Breast epithelium (tissue), 4 donors: Measurements from ENCODE around the gene CLDN1. TPM values are rescaled to one million over a fixed set of nuclear protein-coding genes. Genes with fewer than 3 reads are reported as not detected.
A peak's percentile ranks its signal among the peaks of the same experiment; 100 is the strongest.

Experiments
- DNase-seq, 2 donors: peaks; one replicate each; pipeline ENCODE4 v3.0.0-alpha.2; 2019; ENCODE audit warnings: low spot score in 2 of 2
- H3K27ac ChIP-seq, 2 donors: fragments of 200-600 bp; sonication (generic) in 1 of 2; one replicate each; pipeline ENCODE4 v1.5.1; 2016 to 2019; ENCODE audit warnings: mild to moderate bottlenecking in 1 of 2
- H3K27me3 ChIP-seq, 2 donors: fragments of 200-600 bp; sonication (generic) in 1 of 2; one replicate each; pipeline versions ENCODE4 v1.5.1 to v1.6.0; 2017 to 2019; ENCODE audit warnings: control low read depth in 1 of 2, mild to moderate bottlenecking in 1 of 2
- H3K36me3 ChIP-seq: fragments of 200-600 bp; one replicate; pipeline ENCODE4 v1.5.1; 2019
- H3K4me1 ChIP-seq, 2 donors: fragments of 200-600 bp; sonication (generic); one replicate each; pipeline ENCODE4 v1.5.1; 2016 to 2019; ENCODE audit warnings: control low read depth in 1 of 2
- H3K4me3 ChIP-seq, 3 donors: fragments of 200-600 bp; sonication (generic); 1 replicate in 2 of 3; 2 replicates in 1 of 3; pipeline ENCODE4 v1.5.1; 2016 to 2019; ENCODE audit warnings: mild to moderate bottlenecking in 3 of 3, moderate library complexity in 2 of 3
- H3K9me3 ChIP-seq, 2 donors: fragments of 200-600 bp; sonication (generic) in 1 of 2; one replicate each; pipeline ENCODE4 v1.5.1; 2016 to 2019; ENCODE audit warnings: control low read depth in 1 of 2
- POLR2A ChIP-seq: fragments of 450-650 bp; IDR thresholded peaks from one replicate; pipeline ENCODE4 v1.6.1; 2016; ENCODE audit warnings: antibody characterized with exemption, mild to moderate bottlenecking, moderate library complexity
- POLR2AphosphoS5 ChIP-seq, 3 donors: sonication (generic); formaldehyde crosslinking; IDR thresholded peaks; one replicate each; pipeline ENCODE4 v1.6.1; 2017; ENCODE audit warnings: antibody characterized with exemption in 3 of 3
- intact Hi-C: fragments of 100-400 bp; cut with DNase I; formaldehyde crosslinking; loops from one replicate; pipeline ENCODE4 v1.15.1; 2023; ENCODE audit warnings: low total_unique reads
- total RNA-seq, 3 donors: library from RNA; depleted of rRNA; stranded (reverse); fragments of >200 nt; gene quantifications; one replicate each; pipeline ENCODE4 v1.1.0, GENCODE V29; 2016
- TF ChIP-seq, protein P1 (sequence below), 3 donors: fragments of 450-650 bp; IDR thresholded peaks; one replicate each; pipeline ENCODE4 v1.5.1; 2016 to 2017; ENCODE audit warnings: antibody characterized with exemption in 3 of 3, mild to moderate bottlenecking in 3 of 3, moderate library complexity in 3 of 3

CLDN1 gene
- total RNA-seq, 3 donors from 2014 or later = 0.80 to 51.8 (median 2.9) TPM

DNA sequence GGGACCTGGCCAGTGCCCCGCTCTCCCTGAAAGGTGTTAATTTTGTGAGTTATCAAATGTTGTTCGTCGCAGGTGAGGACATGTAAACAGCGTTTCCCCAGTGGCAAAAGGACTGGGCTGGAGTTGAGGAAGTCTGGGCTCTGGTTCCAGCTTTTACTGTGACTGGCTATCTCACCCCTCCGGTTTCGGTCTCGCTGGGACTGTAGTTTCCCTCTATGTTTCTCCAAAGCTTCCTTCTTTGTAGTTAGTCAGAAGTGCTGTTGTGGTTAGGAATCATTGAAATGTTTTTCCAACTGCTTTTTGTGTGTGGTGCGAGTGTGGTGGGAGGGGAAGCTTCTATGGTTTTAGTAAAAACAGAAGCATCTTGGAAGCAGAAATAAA is 990 bp upstream of the CLDN1 start:
- Histone ChIP-seq H3K9me3 (no peaks in the 10 kb centered on the region), H3K4me1 (no peaks in the 10 kb centered on the region), H3K27ac (peak overlapping the region; percentile 21 to 71), H3K36me3 (no peaks in the 10 kb centered on the region), H3K4me3 (peak overlapping the region in 2 of 3 donors; percentile 58 to 68), H3K27me3 (no peaks in the 10 kb centered on the region)
- intact Hi-C loops = no loop called here
- no peak for TF ChIP-seq POLR2AphosphoS5 (IDR thresholded peaks at IDR 0.05)
- TF ChIP-seq POLR2A = no peak
- TF ChIP-seq, protein P1, sequence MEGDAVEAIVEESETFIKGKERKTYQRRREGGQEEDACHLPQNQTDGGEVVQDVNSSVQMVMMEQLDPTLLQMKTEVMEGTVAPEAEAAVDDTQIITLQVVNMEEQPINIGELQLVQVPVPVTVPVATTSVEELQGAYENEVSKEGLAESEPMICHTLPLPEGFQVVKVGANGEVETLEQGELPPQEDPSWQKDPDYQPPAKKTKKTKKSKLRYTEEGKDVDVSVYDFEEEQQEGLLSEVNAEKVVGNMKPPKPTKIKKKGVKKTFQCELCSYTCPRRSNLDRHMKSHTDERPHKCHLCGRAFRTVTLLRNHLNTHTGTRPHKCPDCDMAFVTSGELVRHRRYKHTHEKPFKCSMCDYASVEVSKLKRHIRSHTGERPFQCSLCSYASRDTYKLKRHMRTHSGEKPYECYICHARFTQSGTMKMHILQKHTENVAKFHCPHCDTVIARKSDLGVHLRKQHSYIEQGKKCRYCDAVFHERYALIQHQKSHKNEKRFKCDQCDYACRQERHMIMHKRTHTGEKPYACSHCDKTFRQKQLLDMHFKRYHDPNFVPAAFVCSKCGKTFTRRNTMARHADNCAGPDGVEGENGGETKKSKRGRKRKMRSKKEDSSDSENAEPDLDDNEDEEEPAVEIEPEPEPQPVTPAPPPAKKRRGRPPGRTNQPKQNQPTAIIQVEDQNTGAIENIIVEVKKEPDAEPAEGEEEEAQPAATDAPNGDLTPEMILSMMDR (IDR thresholded peaks at IDR 0.05) = no peak
- no peak for DNase-seq

DNA sequence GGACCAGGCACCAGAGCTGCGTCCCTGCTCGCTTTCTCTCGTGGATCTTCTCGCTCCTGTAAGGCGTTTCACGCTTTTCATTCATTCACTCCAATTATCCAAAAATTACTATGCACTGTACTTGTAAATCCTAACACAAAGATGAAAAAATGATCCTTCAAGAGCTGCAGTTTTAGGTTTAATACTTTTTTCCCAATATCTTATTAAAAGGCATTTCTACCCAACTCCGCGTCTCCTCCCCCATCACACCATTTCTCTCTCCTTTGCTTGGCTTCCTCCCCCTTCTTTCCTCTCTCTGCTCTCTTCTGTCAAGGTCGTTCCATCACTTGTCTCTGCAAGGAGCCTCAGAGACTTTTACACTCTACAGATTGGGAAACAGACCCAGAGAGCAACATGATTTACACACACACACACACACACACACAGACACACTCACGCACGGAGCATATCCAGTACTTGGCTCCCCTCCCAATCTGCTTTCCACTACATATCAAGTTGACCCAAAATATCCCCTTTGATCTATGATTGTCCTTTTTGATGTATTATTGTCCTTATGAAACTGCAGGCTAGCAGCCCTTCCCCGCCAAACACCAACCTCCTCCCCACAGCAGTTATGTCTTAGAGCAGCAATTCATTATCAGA is 479 bp upstream of the CLDN1 start:
- intact Hi-C loops = no loop called here
- Histone ChIP-seq H3K4me1 (no peaks in the 10 kb centered on the region), H3K27me3 (no peaks in the 10 kb centered on the region), H3K36me3 (no peaks in the 10 kb centered on the region), H3K27ac (peak overlapping the region; percentile 21 to 71), H3K9me3 (no peaks in the 10 kb centered on the region), H3K4me3 (peak overlapping the region; percentile 34 to 68 (median 58))
- DNase-seq = no peak
- no peak for TF ChIP-seq POLR2AphosphoS5 (IDR thresholded peaks at IDR 0.05)
- TF ChIP-seq POLR2A = no peak
- TF ChIP-seq, protein P1 (IDR thresholded peaks at IDR 0.05) = peak in 2 of 3 donors; percentile 2 to 25

DNA sequence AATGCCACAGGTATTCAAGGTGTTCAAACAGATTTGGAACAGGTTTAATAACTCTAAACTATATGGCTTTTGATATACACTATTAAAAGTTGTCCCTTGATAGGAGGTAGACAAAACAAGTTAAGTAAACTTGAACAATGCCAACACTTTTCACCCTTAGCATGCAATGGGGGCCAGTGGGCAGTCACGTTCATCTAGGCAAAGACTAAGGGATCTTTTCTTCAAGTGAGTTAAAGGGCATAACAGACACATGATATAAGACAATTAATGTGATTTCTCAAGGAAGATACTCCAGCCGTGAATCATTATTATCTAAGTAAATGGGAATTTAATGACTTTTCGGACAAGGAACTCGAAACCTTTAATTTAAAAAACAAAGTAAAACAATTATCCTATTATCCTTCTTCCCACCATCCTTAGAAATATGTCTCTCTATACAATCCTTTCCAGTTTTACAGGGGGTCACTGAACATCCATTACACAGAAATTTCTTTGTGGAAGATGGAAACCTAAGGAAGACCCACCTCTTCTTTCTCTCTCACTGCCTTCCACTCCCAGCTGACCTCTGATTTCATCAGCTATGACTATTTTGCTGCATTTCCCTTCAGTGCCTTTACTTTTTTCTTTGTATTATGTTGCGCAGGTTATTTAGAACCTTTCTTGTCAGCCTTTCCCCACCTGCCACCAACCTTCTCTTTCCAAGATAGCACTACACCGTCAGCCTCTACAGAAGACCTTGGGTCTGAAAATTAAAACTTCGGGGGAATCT is 1.5 kb downstream of the CLDN1 start:
- Histone ChIP-seq H3K36me3 (no peaks in the 10 kb centered on the region), H3K27ac (no peak overlapping the region), H3K4me3 (peak overlapping the region in 1 of 3 donors; percentile 58), H3K27me3 (no peaks in the 10 kb centered on the region), H3K4me1 (no peaks in the 10 kb centered on the region), H3K9me3 (no peaks in the 10 kb centered on the region)
- TF ChIP-seq, protein P1 (IDR thresholded peaks at IDR 0.05) = no peak
- TF ChIP-seq POLR2AphosphoS5 (IDR thresholded peaks at IDR 0.05) (no peak), POLR2A (no peak)
- intact Hi-C loops = no loop called here
- no peak for DNase-seq

DNA sequence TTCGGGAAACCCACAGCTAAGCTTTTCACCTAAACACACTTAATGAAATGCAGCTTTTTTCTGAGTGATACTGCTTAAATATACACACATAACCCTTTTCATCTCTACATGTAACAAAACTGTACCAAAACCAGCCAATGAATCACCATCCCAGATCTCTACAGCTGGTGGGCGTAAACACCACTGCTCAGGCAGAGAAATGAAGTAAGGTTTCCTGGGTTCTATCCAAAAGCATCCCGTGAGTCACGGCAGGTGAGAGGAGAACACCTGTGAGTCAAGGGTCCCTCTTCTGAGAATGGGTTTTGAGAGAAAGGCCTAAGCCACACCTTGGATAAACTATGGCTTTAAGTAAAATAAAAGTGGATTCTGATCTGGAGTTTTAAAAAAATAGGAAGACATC is 2.6 kb downstream of the CLDN1 start:
- Histone ChIP-seq H3K27me3 (no peaks in the 10 kb centered on the region), H3K36me3 (no peaks in the 10 kb centered on the region), H3K27ac (no peak overlapping the region), H3K9me3 (no peaks in the 10 kb centered on the region), H3K4me3 (no peak overlapping the region), H3K4me1 (no peaks in the 10 kb centered on the region)
- intact Hi-C loops = no loop called here
- no peak for DNase-seq
- TF ChIP-seq POLR2A (no peak), POLR2AphosphoS5 (IDR thresholded peaks at IDR 0.05) (no peak)
- TF ChIP-seq, protein P1 (IDR thresholded peaks at IDR 0.05) = no peak

DNA sequence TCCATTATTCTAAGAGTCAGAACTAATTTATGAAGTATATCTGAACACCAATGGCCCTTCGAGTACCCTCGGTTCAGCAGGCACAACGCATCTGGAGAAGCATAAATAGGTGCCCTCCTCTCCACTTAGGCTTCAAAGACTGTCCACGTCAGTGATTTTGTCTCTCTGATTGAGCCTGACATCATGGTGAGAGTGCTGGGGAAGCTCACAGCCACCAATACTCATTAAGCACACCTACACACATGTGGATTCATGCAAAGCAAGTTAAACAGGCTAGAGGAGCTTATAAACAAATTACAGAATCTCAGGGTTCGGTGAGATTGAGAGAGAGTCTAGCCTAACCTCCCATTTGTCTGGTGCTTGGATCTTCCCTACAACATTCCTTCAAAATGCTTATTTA is 3.6 kb downstream of the CLDN1 start:
- Histone ChIP-seq H3K27ac (no peak overlapping the region), H3K27me3 (no peaks in the 10 kb centered on the region)
- intact Hi-C loops = no loop called here

More for the DNA sequence above, 3.6 kb downstream of the CLDN1 start:
- DNase-seq = no peak
- Histone ChIP-seq H3K4me1 (no peaks in the 10 kb centered on the region), H3K9me3 (no peaks in the 10 kb centered on the region), H3K36me3 (no peaks in the 10 kb centered on the region), H3K4me3 (no peak overlapping the region)
- TF ChIP-seq, protein P1 (IDR thresholded peaks at IDR 0.05) = no peak
- no peak for TF ChIP-seq POLR2A
- TF ChIP-seq POLR2AphosphoS5 (IDR thresholded peaks at IDR 0.05) = no peak
